ENCODE data around the gene TP53INP2. TPM values are rescaled to one million over a fixed set of nuclear protein-coding genes. Genes with fewer than 3 reads are reported as not detected.

Gene TP53INP2
- total and polyA plus RNA-seq, 8 donors = 8.4 to 63.1 (median 26.5) TPM

- H3K27ac ChIP-seq = peak overlapping the region; percentile 96 to 100 (median 99)
- H3K27me3 ChIP-seq = no peaks in the 10 kb centered on the region
- intact Hi-C loops (cut with DNase I; ENCODE audit: low total_unique reads) = no loop called here
- WGBS, 5 donors = 10 to 35% (median 27%) methylated on average over 2 to 5 of the region's 5 CpGs
- no peaks in the 10 kb centered on the region for H3K36me3 ChIP-seq
- peak overlapping the region; percentile 46 to 96 (median 78) for H3K4me3 ChIP-seq
- no peak for DNase-seq
- H3K4me1 ChIP-seq = peaks cover 19 to 57% (median 39%) of the 10 kb centered on the region in 4 donors
- H3K9me3 ChIP-seq = no peaks in the 10 kb centered on the region
- TF ChIP-seq EP300 (IDR thresholded peaks at IDR 0.05) = no peak
- no peak for TF ChIP-seq CTCF (IDR thresholded peaks at IDR 0.05)
- TF ChIP-seq POLR2AphosphoS5 (IDR thresholded peaks at IDR 0.05) = no peak
- no peak for TF ChIP-seq POLR2A (IDR thresholded peaks at IDR 0.05)
Measured at GRCh38 chr20:34705008-34705396, 858 bp downstream of the TP53INP2 start.

- Histone ChIP-seq H3K27me3 (no peaks in the 10 kb centered on the region), H3K27ac (peak overlapping the region; percentile 96 to 100 (median 99)), H3K36me3 (no peaks in the 10 kb centered on the region), H3K4me1 (peaks cover 25 to 64% (median 46%) of the 10 kb centered on the region in 4 donors), H3K4me3 (peak overlapping the region in 3 of 4 donors; percentile 46 to 96 (median 60)), H3K9me3 (no peaks in the 10 kb centered on the region)
- TF ChIP-seq EP300 (IDR thresholded peaks at IDR 0.05) (no peak), POLR2AphosphoS5 (IDR thresholded peaks at IDR 0.05) (peak in 1 of 3 donors; percentile 36)
- DNase-seq = peak; percentile 59 to 71
- intact Hi-C loops (cut with DNase I; ENCODE audit: low total_unique reads) = no loop called here
- WGBS, 5 donors = 18 to 31% (median 28%) methylated on average over 6 of the region's 6 CpGs
Measured at GRCh38 chr20:34705397-34706301, 1.5 kb downstream of the TP53INP2 start.

- 89 to 100% (median 90%) methylated on average over 1 of the region's 1 CpG for WGBS, 5 donors
- Histone ChIP-seq H3K27me3 (no peaks in the 10 kb centered on the region), H3K9me3 (no peaks in the 10 kb centered on the region), H3K4me1 (peaks cover 26 to 71% (median 50%) of the 10 kb centered on the region in 4 donors), H3K36me3 (no peaks in the 10 kb centered on the region), H3K27ac (peak overlapping the region in 4 of 5 donors; percentile 96 to 100 (median 100)), H3K4me3 (no peak overlapping the region)
- DNase-seq = no peak
- TF ChIP-seq POLR2AphosphoS5 (IDR thresholded peaks at IDR 0.05) (no peak), CTCF (IDR thresholded peaks at IDR 0.05) (no peak), EP300 (IDR thresholded peaks at IDR 0.05) (no peak), POLR2A (IDR thresholded peaks at IDR 0.05) (no peak)
- intact Hi-C loops (cut with DNase I; ENCODE audit: low total_unique reads) = no loop called here
Measured at GRCh38 chr20:34706302-34706875, 2.2 kb downstream of the TP53INP2 start.

- 63 to 80% (median 73%) methylated on average over 3 of the region's 3 CpGs for WGBS, 5 donors
- intact Hi-C loops (cut with DNase I; ENCODE audit: low total_unique reads) = no loop called here
- Histone ChIP-seq H3K9me3 (no peaks in the 10 kb centered on the region), H3K27ac (peak overlapping the region in 4 of 5 donors; percentile 11 to 100 (median 98)), H3K36me3 (no peaks in the 10 kb centered on the region), H3K4me1 (peaks cover 26 to 73% (median 50%) of the 10 kb centered on the region in 4 donors), H3K4me3 (no peak overlapping the region), H3K27me3 (no peaks in the 10 kb centered on the region)
- TF ChIP-seq POLR2A (IDR thresholded peaks at IDR 0.05) = no peak
- TF ChIP-seq EP300 (IDR thresholded peaks at IDR 0.05) = no peak
- no peak for TF ChIP-seq POLR2AphosphoS5 (IDR thresholded peaks at IDR 0.05)
- no peak for TF ChIP-seq CTCF (IDR thresholded peaks at IDR 0.05)
- no peak for DNase-seq
Measured at GRCh38 chr20:34706912-34707784, 3.0 kb downstream of the TP53INP2 start.
